Esophagus squamous epithelium (tissue), 4 donors: ENCODE measurements around the gene NAXE.

Source experiments
- CTCF ChIP-seq, 6 experiments: fragments of 450-650 bp in 4 of 6; fragments of 200-600 bp in 2 of 6; sonication (generic) in 2 of 6; IDR thresholded peaks; one replicate each; pipeline ENCODE4 v1.5.1; 2016 to 2019; ENCODE audit warnings: antibody characterized with exemption in 6 of 6, mild to moderate bottlenecking in 4 of 6, moderate library complexity in 4 of 6
- POLR2A ChIP-seq, 4 donors: fragments of 450-650 bp; IDR thresholded peaks; one replicate each; pipeline ENCODE4 v1.6.1; 2017; ENCODE audit warnings: antibody characterized with exemption in 4 of 4, mild to moderate bottlenecking in 4 of 4, moderate library complexity in 3 of 4

GRCh38 chr1:156601122-156601830 lies 9.7 kb downstream of the NAXE start, which contains the start of gene GPATCH4:
- TF ChIP-seq POLR2A (IDR thresholded peaks at IDR 0.05) (no peak), CTCF (IDR thresholded peaks at IDR 0.05) (no peak)
